ENCODE data around the gene FAM184A. TPM values are rescaled to one million over a fixed set of nuclear protein-coding genes. Genes with fewer than 3 reads are reported as not detected.
"Not testable (repeated sequence)": the region's sequence is repeated elsewhere in the genome, so short reads cannot be mapped to it uniquely, and the experiment has no call there.

The FAM184A gene
- total and polyA plus RNA-seq, 8 donors, result 13.3 to 120 (median 88.2) TPM

DNA sequence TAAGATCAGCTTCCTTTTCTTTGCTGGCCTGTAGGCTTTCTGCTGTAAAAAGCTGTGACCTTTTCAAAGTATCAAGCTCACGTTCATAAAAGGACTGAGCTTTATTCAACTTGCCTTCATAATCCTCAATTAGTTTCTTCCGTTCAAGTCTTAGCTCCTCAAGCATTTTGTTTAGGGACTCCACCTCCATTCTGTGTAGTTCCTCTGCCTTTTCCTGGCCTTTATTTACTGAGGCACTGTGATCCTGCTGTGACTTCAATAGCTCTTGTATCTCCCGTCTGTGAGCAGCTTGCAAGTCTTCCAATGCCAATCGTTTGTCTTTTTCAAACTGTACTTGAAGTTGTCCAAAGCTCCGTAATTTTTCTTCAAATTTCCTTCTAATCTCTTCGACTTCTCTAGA, 54.4 kb downstream of the FAM184A start:
- no peak for DNase-seq
- no peaks in the 10 kb centered on the region for H3K4me1 ChIP-seq
- no peaks in the 10 kb centered on the region for H3K27me3 ChIP-seq
- H3K36me3 ChIP-seq, result no peaks in the 10 kb centered on the region
- no peak overlapping the region for H3K27ac ChIP-seq
- H3K4me3 ChIP-seq, result no peak overlapping the region
- ATAC-seq, result peak; percentile 39
- intact Hi-C loops (cut with DNase I), result no loop called here
- no peaks in the 10 kb centered on the region for H3K9me3 ChIP-seq
- TF ChIP-seq, protein P1, sequence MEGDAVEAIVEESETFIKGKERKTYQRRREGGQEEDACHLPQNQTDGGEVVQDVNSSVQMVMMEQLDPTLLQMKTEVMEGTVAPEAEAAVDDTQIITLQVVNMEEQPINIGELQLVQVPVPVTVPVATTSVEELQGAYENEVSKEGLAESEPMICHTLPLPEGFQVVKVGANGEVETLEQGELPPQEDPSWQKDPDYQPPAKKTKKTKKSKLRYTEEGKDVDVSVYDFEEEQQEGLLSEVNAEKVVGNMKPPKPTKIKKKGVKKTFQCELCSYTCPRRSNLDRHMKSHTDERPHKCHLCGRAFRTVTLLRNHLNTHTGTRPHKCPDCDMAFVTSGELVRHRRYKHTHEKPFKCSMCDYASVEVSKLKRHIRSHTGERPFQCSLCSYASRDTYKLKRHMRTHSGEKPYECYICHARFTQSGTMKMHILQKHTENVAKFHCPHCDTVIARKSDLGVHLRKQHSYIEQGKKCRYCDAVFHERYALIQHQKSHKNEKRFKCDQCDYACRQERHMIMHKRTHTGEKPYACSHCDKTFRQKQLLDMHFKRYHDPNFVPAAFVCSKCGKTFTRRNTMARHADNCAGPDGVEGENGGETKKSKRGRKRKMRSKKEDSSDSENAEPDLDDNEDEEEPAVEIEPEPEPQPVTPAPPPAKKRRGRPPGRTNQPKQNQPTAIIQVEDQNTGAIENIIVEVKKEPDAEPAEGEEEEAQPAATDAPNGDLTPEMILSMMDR (IDR thresholded peaks at IDR 0.05), result no peak

DNA sequence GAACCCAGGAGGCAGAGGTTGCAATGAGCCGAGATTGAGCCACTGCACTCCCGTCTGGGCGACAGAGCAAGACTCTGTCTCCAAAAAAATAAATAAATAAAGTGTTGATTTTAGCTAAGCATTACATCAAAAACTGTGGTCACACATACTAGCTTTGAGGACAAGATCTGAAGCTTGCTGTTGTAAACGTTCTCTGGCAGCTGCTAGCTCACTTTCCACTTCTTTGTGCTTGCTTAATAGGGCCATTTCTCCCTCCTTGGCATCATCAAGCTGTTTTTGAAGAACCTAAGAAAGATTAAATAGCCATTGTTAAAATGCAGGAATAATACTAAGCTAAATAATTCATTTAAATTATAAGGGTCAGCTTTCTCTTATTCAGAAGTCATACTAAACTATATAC, 55.7 kb downstream of the FAM184A start:
- H3K9me3 ChIP-seq, result no peaks in the 10 kb centered on the region
- TF ChIP-seq, protein P1 (IDR thresholded peaks at IDR 0.05), result no peak
- H3K4me3 ChIP-seq, result no peak overlapping the region
- peak in 2 of 4 donors; percentile 18 to 37 for DNase-seq
- intact Hi-C loops (cut with DNase I), result no loop called here
- no peaks in the 10 kb centered on the region for H3K36me3 ChIP-seq
- H3K27me3 ChIP-seq, result no peaks in the 10 kb centered on the region
- no peak overlapping the region for H3K27ac ChIP-seq
- H3K4me1 ChIP-seq, result no peaks in the 10 kb centered on the region
- peak; percentile 14 for ATAC-seq

DNA sequence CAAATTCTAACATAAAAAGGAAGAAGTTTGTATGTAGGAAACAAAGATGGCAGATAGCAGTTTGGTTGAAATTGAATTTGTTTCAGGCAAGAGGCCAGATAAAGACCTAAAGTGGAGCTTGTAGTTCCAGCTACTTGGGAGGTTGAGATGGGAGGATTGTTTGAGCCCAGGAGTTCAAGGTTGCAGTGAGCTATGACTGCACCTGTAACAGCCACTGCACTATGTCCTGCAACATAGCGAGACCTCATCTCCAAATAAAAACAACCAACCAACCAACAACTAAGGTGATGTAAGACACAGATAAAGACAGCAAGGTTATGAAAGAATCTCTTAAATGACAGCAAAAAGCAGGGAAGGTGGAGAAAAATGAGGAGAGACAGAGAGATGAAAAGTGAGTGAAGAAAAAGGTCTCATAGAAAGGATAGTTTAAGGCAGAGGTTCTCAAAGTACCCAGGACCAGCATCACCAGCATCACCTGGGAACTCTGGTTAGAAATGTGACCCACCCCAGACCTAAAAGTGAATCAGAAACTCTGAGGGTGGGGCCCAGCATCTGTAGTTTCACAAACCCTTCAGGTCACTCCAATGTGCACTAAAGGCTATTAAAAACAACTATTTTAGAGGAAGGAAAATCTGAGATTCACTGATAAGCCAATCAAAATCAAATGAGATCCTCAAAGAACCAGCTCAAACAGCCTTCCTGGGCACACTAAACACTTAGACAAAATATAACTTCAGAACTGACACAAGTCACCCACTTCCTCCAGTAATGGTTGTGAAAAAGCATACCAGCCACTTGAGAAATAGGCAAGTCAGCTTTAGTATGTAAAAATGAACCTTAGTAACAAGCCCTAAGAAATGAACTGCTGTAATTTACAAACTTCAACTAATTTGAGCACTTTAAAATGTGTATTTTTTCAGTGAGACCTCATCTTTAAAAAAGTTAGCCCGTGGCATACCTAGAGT, 57.6 kb downstream of the FAM184A start:
- no peaks in the 10 kb centered on the region for H3K9me3 ChIP-seq
- TF ChIP-seq, protein P1 (IDR thresholded peaks at IDR 0.05), result no peak
- H3K27me3 ChIP-seq, result no peaks in the 10 kb centered on the region
- ATAC-seq (peak; percentile 61), DNase-seq (no peak)
- no peak overlapping the region for H3K4me3 ChIP-seq
- intact Hi-C loops (cut with DNase I), result no loop called here
- H3K4me1 ChIP-seq, result no peaks in the 10 kb centered on the region
- H3K27ac ChIP-seq, result no peak overlapping the region
- H3K36me3 ChIP-seq, result no peaks in the 10 kb centered on the region

DNA sequence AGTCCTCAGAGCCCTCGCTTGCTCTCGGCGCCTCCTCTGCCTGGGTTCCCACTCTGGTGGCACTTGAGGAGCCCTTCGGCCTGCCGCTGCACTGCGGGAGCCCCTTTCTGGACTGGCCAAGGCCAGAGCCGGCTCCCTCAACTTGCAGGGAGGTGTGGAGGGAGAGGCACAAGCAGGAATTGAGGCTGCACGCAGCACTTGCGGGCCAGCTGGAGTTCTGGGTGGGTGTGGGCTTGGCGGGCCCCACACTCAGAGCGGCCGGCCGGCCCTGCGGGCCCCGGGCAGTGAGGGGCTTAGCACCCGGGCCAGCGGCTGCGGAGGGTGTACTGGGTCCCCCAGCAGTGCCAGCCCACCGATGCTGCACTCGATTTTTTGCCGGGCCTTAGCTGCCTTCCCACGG, 63.3 kb downstream of the FAM184A start:
- intact Hi-C loops (cut with DNase I); H3K27me3 ChIP-seq; H3K27ac ChIP-seq; ATAC-seq; H3K9me3 ChIP-seq; H3K36me3 ChIP-seq; H3K4me3 ChIP-seq; H3K4me1 ChIP-seq: not testable (repeated sequence)
- DNase-seq, result peak in 1 of 4 donors; percentile 59

DNA sequence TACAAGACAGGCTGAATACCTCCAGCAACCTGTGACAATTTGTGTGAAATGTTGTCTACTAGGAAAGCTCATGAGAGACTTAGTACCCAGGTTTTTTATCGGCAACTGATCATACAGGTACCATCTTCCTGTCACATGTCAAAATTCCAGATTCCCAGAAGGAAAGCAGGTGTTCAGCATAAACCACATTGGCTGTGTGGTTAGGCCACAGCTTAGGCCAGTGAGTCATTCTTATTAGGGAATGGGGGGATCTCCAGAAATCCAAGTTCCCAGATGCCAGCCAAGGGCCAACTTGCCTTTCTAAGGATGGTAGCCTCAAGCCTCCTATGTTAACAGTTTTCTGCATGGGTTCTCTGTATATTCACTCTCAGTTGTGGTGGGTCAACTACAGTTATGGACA, 65.9 kb downstream of the FAM184A start:
- Histone ChIP-seq H3K36me3 (no peaks in the 10 kb centered on the region), H3K27me3 (no peaks in the 10 kb centered on the region), H3K4me1 (no peaks in the 10 kb centered on the region), H3K4me3 (no peak overlapping the region), H3K27ac (no peak overlapping the region), H3K9me3 (no peaks in the 10 kb centered on the region)
- no peak for DNase-seq
- no peak for ATAC-seq
- intact Hi-C loops (cut with DNase I), result no loop called here
- TF ChIP-seq, protein P1 (IDR thresholded peaks at IDR 0.05), result no peak

DNA sequence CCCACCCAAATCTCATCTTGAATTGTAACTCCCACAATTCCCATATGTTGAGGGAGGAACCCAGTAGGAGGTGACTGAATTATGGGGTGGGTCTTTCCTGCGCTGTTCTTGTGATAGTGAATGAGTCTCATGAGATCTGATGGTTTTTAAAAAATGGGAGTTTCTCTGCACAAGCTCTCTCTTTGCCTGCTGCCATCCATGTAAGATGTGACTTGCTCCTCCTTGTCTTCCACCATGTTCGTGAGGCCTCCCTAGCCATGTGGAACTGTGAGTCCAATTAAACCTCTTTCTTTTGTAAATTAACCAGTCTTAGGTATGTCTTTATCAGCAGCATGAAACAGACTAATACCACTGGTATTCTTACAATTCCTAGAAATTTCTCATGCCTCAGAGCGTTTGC, 69.2 kb downstream of the FAM184A start:
- H3K4me3 ChIP-seq; H3K27ac ChIP-seq; DNase-seq; ATAC-seq; intact Hi-C loops (cut with DNase I); H3K36me3 ChIP-seq; H3K27me3 ChIP-seq; H3K4me1 ChIP-seq; H3K9me3 ChIP-seq: not testable (repeated sequence)
